Liver (tissue), 9 donors: Measurements from ENCODE around the gene CAT. TPM values are rescaled to one million over a fixed set of nuclear protein-coding genes. Genes with fewer than 3 reads are reported as not detected.

Experiments used
- DNase-seq: peaks from one replicate; pipeline ENCODE4 v3.0.0-alpha.2; 2017; ENCODE audit warnings: low spot score
- H3K27ac ChIP-seq, 2 donors: one replicate each; pipeline ENCODE4 v1.7.0; 2013; ENCODE audit warnings: inconsistent platforms in 2 of 2, low read length in 2 of 2, control low read depth in 1 of 2, low read depth in 1 of 2, mild to moderate bottlenecking in 1 of 2
- H3K27me3 ChIP-seq, 4 donors: one replicate each; pipeline versions ENCODE4 v1.6.1 to v1.7.0; 2013; ENCODE audit warnings: low read length in 3 of 4, inconsistent platforms in 1 of 4, mild to moderate bottlenecking in 1 of 4, moderate library complexity in 1 of 4; ENCODE audit not compliant: control insufficient read depth in 4 of 4, insufficient read depth in 4 of 4
- H3K36me3 ChIP-seq, 4 donors: one replicate each; pipeline versions ENCODE4 v1.6.1 to v1.7.0; 2013; ENCODE audit warnings: low read length in 3 of 4, mild to moderate bottlenecking in 3 of 4, low read depth in 1 of 4, moderate library complexity in 1 of 4; ENCODE audit not compliant: control insufficient read depth in 4 of 4, insufficient read depth in 3 of 4
- H3K4me1 ChIP-seq, 4 donors: one replicate each; pipeline versions ENCODE4 v1.6.1 to v1.7.0; 2013; ENCODE audit warnings: low read length in 3 of 4, mild to moderate bottlenecking in 3 of 4, moderate library complexity in 1 of 4; ENCODE audit not compliant: control insufficient read depth in 4 of 4, insufficient read depth in 4 of 4
- H3K4me3 ChIP-seq, 3 donors: one replicate each; pipeline versions ENCODE4 v1.6.1 to v1.7.0; 2013; ENCODE audit warnings: low read length in 3 of 3, control low read depth in 1 of 3, low read depth in 1 of 3, mild to moderate bottlenecking in 1 of 3
- H3K9ac ChIP-seq, 2 donors: one replicate each; pipeline ENCODE4 v1.7.0; 2013; ENCODE audit warnings: low read length in 2 of 2, mild to moderate bottlenecking in 2 of 2, moderate library complexity in 2 of 2, control low read depth in 1 of 2, low read depth in 1 of 2
- H3K9me3 ChIP-seq, 4 donors: one replicate each; pipeline versions ENCODE4 v1.6.1 to v1.7.0; 2013; ENCODE audit warnings: low read length in 3 of 4; ENCODE audit not compliant: control insufficient read depth in 4 of 4
- EGR1 ChIP-seq, 2 donors: IDR thresholded peaks; 2 replicates each; pipeline ENCODE4 v1.6.1; 2016 to 2018; ENCODE audit warnings: antibody characterized with exemption in 2 of 2, low read depth in 2 of 2
- FOXA1 ChIP-seq: IDR thresholded peaks from 2 replicates; pipeline ENCODE4 v1.6.1; 2016; ENCODE audit warnings: antibody characterized with exemption
- HNF4A ChIP-seq, 2 donors: conservative IDR thresholded peaks; 2 replicates each; pipeline ENCODE4 v1.6.1; 2016; ENCODE audit warnings: antibody characterized with exemption in 2 of 2, mild to moderate bottlenecking in 2 of 2
- JUND ChIP-seq, 2 donors: IDR thresholded peaks; 2 replicates each; pipeline ENCODE4 v1.6.1; 2016; ENCODE audit warnings: antibody characterized with exemption in 2 of 2
- NR2F2 ChIP-seq: IDR thresholded peaks from 2 replicates; pipeline ENCODE4 v1.6.1; 2016; ENCODE audit warnings: antibody characterized with exemption
- REST ChIP-seq: IDR thresholded peaks from 2 replicates; pipeline ENCODE4 v1.6.1; 2016; ENCODE audit warnings: antibody characterized with exemption, mild to moderate bottlenecking
- RXRA ChIP-seq, 2 donors: IDR thresholded peaks; 2 replicates each; pipeline ENCODE4 v1.6.1; 2017 to 2018; ENCODE audit warnings: antibody characterized with exemption in 2 of 2, mild to moderate bottlenecking in 1 of 2
- SP1 ChIP-seq: IDR thresholded peaks from 2 replicates; pipeline ENCODE4 v1.6.1; 2018; ENCODE audit warnings: antibody characterized with exemption, mild to moderate bottlenecking
- TAF1 ChIP-seq: conservative IDR thresholded peaks from 2 replicates; pipeline ENCODE4 v1.6.1; 2016; ENCODE audit warnings: antibody characterized with exemption, mild to moderate bottlenecking
- YY1 ChIP-seq: IDR thresholded peaks from 2 replicates; pipeline ENCODE4 v1.6.1; 2016; ENCODE audit warnings: antibody characterized with exemption, mild to moderate bottlenecking
- WGBS: extraction: QIAGEN DNeasy Blood & Tissue Kit; methylation state at CpG from one replicate; pipeline ENCODE4 v1.1.7; 2013; 5-methylcytosine and 5-hydroxymethylcytosine counted together
- polyA plus RNA-seq, 2 donors: library from polyadenylated mRNA; stranded (reverse) in 1 of 2; unstranded in 1 of 2; fragments of 200-250 nt in 1 of 2; fragments of >200 nt in 1 of 2; fragmentation: Nextera tagmentation in 1 of 2; extraction: Ambion mirVana in 1 of 2; gene quantifications; one replicate each; pipeline versions ENCODE4 v1.2.1 to v1.2.3, GENCODE V29; 2013 to 2015
- total RNA-seq, 2 donors: library from RNA; depleted of rRNA; stranded (reverse); fragments of >200 nt; gene quantifications; one replicate each; pipeline ENCODE4 v1.2.3, GENCODE V29; 2014
- TF ChIP-seq, protein P1 (sequence below): fragments of 150-350 bp; IDR thresholded peaks from 2 replicates; pipeline ENCODE4 v1.5.1; 2017; ENCODE audit warnings: improper control_type of control experiment, low read depth, low read length; ENCODE audit not compliant: missing input control
- TF ChIP-seq, protein P2 (sequence below): IDR thresholded peaks from 2 replicates; pipeline ENCODE4 v1.6.1; 2016; ENCODE audit warnings: antibody characterized with exemption
- donor health status: healthy.
- donor health status: healthy.
- donor health status: healthy.
- donor health status: healthy.
- donor health status: healthy.

The CAT gene
- total RNA-seq = 100 to 1,000 TPM; 503 to 620 TPM
- 100 to 1,000 TPM; 270 to 273 TPM for polyA plus RNA-seq

- Histone ChIP-seq H3K27ac (peak within 1 kb of the TSS; percentile 92 to 96), H3K9me3 (no peaks in the 10 kb centered on the region), H3K36me3 (peaks cover 0 to 4% (median 2%) of the 10 kb centered on the region in 4 donors), H3K27me3 (no peaks in the 10 kb centered on the region), H3K9ac (peak within 1 kb of the TSS; percentile 48 to 92), H3K4me3 (peak within 1 kb of the TSS; percentile 69 to 94 (median 75)), H3K4me1 (peaks cover 7 to 60% (median 43%) of the 10 kb centered on the region in 4 donors)
- DNase-seq = peak; percentile 99
- peak; percentile 57 for TF ChIP-seq YY1
- TF ChIP-seq, protein P1, sequence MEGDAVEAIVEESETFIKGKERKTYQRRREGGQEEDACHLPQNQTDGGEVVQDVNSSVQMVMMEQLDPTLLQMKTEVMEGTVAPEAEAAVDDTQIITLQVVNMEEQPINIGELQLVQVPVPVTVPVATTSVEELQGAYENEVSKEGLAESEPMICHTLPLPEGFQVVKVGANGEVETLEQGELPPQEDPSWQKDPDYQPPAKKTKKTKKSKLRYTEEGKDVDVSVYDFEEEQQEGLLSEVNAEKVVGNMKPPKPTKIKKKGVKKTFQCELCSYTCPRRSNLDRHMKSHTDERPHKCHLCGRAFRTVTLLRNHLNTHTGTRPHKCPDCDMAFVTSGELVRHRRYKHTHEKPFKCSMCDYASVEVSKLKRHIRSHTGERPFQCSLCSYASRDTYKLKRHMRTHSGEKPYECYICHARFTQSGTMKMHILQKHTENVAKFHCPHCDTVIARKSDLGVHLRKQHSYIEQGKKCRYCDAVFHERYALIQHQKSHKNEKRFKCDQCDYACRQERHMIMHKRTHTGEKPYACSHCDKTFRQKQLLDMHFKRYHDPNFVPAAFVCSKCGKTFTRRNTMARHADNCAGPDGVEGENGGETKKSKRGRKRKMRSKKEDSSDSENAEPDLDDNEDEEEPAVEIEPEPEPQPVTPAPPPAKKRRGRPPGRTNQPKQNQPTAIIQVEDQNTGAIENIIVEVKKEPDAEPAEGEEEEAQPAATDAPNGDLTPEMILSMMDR = no peak
- TF ChIP-seq SP1 = peak; percentile 88
- TF ChIP-seq FOXA1 = no peak
- peak; percentile 50 for TF ChIP-seq TAF1
- peak in 1 of 2 donors; percentile 3 for TF ChIP-seq HNF4A (conservative IDR thresholded peaks at IDR 0.05)
- peak; percentile 31 to 39 for TF ChIP-seq JUND (IDR thresholded peaks at IDR 0.05)
- TF ChIP-seq RXRA (IDR thresholded peaks at IDR 0.05) = peak; percentile 76 to 85
- no peak for TF ChIP-seq REST
- TF ChIP-seq NR2F2 = no peak
- TF ChIP-seq EGR1 (IDR thresholded peaks at IDR 0.05; ENCODE audit: low read depth in 2 of 2) = peak; percentile 72 to 92
- WGBS = under 1% methylated on average over 62 of the region's 62 CpGs
Measured at GRCh38 chr11:34438529-34439507, at the start of gene CAT. TSS of gene CAT (plus strand) at chr11:34438934. CDS start at chr11:34439014, 80 bp downstream.

DNA sequence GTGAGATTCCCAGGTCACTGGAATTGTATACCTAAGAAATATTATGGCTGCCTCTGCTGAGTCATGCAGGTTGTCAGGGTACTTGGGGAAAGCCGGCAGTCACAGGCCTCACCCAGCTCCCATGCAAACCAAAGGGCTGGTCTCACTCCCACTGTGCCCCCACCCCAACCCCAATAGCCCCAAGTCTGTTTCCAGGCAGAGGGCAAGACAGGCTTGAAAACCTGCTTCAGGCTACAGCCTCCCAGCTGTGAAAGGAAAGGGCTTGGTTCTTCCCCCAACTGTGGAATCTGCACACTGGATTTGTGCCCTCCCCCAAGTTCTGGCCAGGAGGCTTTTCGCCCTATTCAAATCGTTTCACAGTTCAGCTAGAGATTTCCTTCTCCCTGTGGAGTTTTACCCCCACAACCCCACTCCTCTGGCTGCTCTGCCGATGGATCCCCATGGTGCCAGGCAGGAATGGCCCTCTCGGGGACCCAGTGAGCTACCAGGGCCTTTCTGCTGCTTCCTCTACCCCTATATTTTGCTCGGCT, 43.9 kb upstream of the CAT start:
- no peaks in the 10 kb centered on the region for H3K27me3 ChIP-seq
- no peak for DNase-seq
- WGBS = 93% methylated on average over 6 of the region's 6 CpGs

More for the DNA sequence above, 43.9 kb upstream of the CAT start:
- Histone ChIP-seq H3K4me3 (no peak overlapping the region), H3K27ac (no peak overlapping the region), H3K36me3 (no peaks in the 10 kb centered on the region), H3K9ac (no peak overlapping the region), H3K4me1 (no peaks in the 10 kb centered on the region), H3K9me3 (peaks cover 0 to 5% (median 0%) of the 10 kb centered on the region in 4 donors)
- TF ChIP-seq, protein P1 = no peak
- TF ChIP-seq, protein P2, sequence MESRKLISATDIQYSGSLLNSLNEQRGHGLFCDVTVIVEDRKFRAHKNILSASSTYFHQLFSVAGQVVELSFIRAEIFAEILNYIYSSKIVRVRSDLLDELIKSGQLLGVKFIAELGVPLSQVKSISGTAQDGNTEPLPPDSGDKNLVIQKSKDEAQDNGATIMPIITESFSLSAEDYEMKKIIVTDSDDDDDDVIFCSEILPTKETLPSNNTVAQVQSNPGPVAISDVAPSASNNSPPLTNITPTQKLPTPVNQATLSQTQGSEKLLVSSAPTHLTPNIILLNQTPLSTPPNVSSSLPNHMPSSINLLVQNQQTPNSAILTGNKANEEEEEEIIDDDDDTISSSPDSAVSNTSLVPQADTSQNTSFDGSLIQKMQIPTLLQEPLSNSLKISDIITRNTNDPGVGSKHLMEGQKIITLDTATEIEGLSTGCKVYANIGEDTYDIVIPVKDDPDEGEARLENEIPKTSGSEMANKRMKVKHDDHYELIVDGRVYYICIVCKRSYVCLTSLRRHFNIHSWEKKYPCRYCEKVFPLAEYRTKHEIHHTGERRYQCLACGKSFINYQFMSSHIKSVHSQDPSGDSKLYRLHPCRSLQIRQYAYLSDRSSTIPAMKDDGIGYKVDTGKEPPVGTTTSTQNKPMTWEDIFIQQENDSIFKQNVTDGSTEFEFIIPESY = no peak
- TF ChIP-seq TAF1 (no peak), HNF4A (conservative IDR thresholded peaks at IDR 0.05) (no peak), RXRA (IDR thresholded peaks at IDR 0.05) (no peak), YY1 (no peak), SP1 (no peak), REST (no peak), EGR1 (IDR thresholded peaks at IDR 0.05; ENCODE audit: low read depth in 2 of 2) (no peak), FOXA1 (no peak)
